HepG2 (cell line): Measurements from ENCODE around the gene HEXD. TPM values are rescaled to one million over a fixed set of nuclear protein-coding genes. Genes with fewer than 3 reads are reported as not detected.

Source experiments
- CBX1 ChIP-seq: IDR thresholded peaks from one replicate; pipeline ENCODE4 v1.6.1; 2016; ENCODE audit warnings: antibody characterized with exemption, low read depth
- HNF4G ChIP-seq, 2 experiments: sonication (generic) in 1 of 2; formaldehyde crosslinking in 1 of 2; IDR thresholded peaks; 2 replicates each; pipeline versions ENCODE4 v1.4.0 to v1.6.1; 2011 to 2020; ENCODE audit warnings: borderline replicate concordance in 2 of 2, low read depth in 2 of 2, mild to moderate bottlenecking in 2 of 2, low read length in 1 of 2, missing genetic modification reagents in 1 of 2, moderate library complexity in 1 of 2
- MATR3 ChIP-seq: sonication (generic); formaldehyde crosslinking; IDR thresholded peaks from 2 replicates; pipeline ENCODE4 v1.4.0; 2020; ENCODE audit warnings: missing genetic modification reagents
- MEIS1 ChIP-seq: sonication (generic); formaldehyde crosslinking; IDR thresholded peaks from 2 replicates; pipeline ENCODE4 v1.9.0; 2021; ENCODE audit warnings: mild to moderate bottlenecking, missing genetic modification reagents, moderate library complexity, borderline replicate concordance
- REPIN1 ChIP-seq: sonication (generic); formaldehyde crosslinking; IDR thresholded peaks from 2 replicates; pipeline ENCODE4 v1.8.0; 2022; ENCODE audit warnings: missing genetic modification reagents, low read depth, mild to moderate bottlenecking, borderline replicate concordance
- SMARCC2 ChIP-seq: fragments of 450-650 bp; IDR thresholded peaks from 2 replicates; pipeline ENCODE4 v1.6.1; 2017; ENCODE audit warnings: antibody characterized with exemption, mild to moderate bottlenecking
- SPEN ChIP-seq: sonication (generic); formaldehyde crosslinking; IDR thresholded peaks from 2 replicates; pipeline ENCODE4 v1.5.1; 2020; ENCODE audit warnings: low read depth, mild to moderate bottlenecking, missing genetic modification reagents
- ZNF10 ChIP-seq: sonication (generic); formaldehyde crosslinking; IDR thresholded peaks from 2 replicates; pipeline ENCODE4 v1.4.0; 2020; ENCODE audit warnings: mild to moderate bottlenecking, low read depth, missing genetic modification reagents, borderline replicate concordance
- ZNF557 ChIP-seq: sonication (generic); formaldehyde crosslinking; IDR thresholded peaks from 2 replicates; pipeline ENCODE4 v1.4.0; 2020; ENCODE audit warnings: missing genetic modification reagents
- ZNF558 ChIP-seq: sonication (generic); formaldehyde crosslinking; IDR thresholded peaks from 2 replicates; pipeline ENCODE4 v1.9.0; 2022; ENCODE audit warnings: mild to moderate bottlenecking, missing genetic modification reagents, borderline replicate concordance
- ZNF878 ChIP-seq: sonication (generic); formaldehyde crosslinking; IDR thresholded peaks from 2 replicates; pipeline ENCODE4 v1.8.1; 2023; ENCODE audit warnings: mild to moderate bottlenecking, missing genetic modification reagents, moderate library complexity
- polyA plus RNA-seq, 8 experiments: library from polyadenylated mRNA; depleted of rRNA in 3 of 8; stranded (reverse) in 7 of 8; unstranded in 1 of 8; fragments of >200 nt; fragmentation: Illumina TruSeq in 4 of 8; extraction: Trizol in 4 of 8; gene quantifications; 2 replicates each; pipeline versions ENCODE4 v1.2.1 to v1.2.3, GENCODE V29; 2011 to 2016; ENCODE audit warnings: low read depth in 4 of 8, missing spikeins in 1 of 8, mixed read lengths in 1 of 8; ENCODE audit not compliant: insufficient read depth in 1 of 8
- total RNA-seq, 5 experiments: library from RNA; depleted of rRNA; stranded (reverse); fragments of >200 nt; fragmentation: Illumina TruSeq; extraction: Trizol; gene quantifications; 2 replicates each; pipeline ENCODE4 v1.2.3, GENCODE V29; 2016; ENCODE audit warnings: low read depth in 1 of 5
- TF ChIP-seq, protein P1 (sequence below): sonication (generic); formaldehyde crosslinking; IDR thresholded peaks from 2 replicates; pipeline ENCODE4 v1.4.0; 2020; ENCODE audit warnings: mild to moderate bottlenecking, missing genetic modification reagents
- TF ChIP-seq, protein P2 (sequence below), 2 experiments: sonication (generic) in 1 of 2; formaldehyde crosslinking in 1 of 2; IDR thresholded peaks; 2 replicates each; pipeline versions ENCODE4 v1.6.1 to v1.9.0; 2014 to 2022; ENCODE audit warnings: antibody characterized with exemption in 1 of 2, borderline replicate concordance in 1 of 2, inconsistent platforms in 1 of 2, low read depth in 1 of 2, missing genetic modification reagents in 1 of 2
- TF ChIP-seq, protein P3 (sequence below): sonication (generic); formaldehyde crosslinking; IDR thresholded peaks from 2 replicates; pipeline ENCODE4 v1.4.0; 2020; ENCODE audit warnings: mild to moderate bottlenecking, missing genetic modification reagents
- TF ChIP-seq, protein P4 (sequence below): IDR thresholded peaks from 2 replicates; pipeline ENCODE4 v1.6.1; 2012; ENCODE audit warnings: low read depth, low read length, improper control_type of control experiment

Gene HEXD
- total and polyA plus RNA-seq, 2 of the 13 experiments (the other 11 are each of a cell fraction or from before 2014, with no cell fraction given): 22.3 to 41.8 TPM

DNA sequence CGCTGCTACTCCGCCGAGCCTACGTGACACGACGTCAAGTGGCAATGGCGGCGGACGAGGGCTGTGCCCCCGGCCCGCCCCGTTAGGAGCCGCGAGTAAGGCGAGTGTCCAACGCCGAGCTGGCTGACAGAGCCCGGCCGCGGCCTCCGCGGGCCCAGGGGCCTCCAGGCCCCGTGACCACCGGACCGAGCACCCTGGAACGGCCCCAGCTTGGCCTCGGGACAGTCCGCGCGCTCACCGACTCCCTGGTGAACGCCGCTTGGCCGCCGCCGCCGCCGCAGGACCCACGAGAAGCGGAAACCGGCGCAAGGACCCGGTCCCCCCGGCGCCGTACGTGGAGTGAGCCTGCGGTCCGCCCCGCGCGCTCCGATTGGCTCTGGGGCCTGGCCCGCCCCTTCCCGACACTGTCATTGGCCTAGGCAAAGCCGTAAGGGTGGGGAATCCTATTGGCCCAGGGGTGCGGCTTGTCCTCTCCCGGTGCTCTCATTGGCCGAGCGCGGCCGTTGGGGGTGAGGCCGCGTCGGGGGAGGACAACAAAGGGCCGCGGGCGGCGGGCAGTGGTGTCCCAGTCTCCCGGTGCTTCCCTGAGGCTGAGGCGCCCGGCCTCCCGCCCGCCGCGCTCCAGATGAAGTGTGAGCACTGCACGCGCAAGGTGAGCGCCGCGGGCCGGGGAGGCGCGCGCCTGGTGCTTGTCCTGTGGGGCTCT lies 40.2 kb downstream of the HEXD start, which contains the start of gene NARF (continued):
- TF ChIP-seq, protein P1, sequence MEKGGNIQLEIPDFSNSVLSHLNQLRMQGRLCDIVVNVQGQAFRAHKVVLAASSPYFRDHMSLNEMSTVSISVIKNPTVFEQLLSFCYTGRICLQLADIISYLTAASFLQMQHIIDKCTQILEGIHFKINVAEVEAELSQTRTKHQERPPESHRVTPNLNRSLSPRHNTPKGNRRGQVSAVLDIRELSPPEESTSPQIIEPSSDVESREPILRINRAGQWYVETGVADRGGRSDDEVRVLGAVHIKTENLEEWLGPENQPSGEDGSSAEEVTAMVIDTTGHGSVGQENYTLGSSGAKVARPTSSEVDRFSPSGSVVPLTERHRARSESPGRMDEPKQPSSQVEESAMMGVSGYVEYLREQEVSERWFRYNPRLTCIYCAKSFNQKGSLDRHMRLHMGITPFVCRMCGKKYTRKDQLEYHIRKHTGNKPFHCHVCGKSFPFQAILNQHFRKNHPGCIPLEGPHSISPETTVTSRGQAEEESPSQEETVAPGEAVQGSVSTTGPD (CRISPR knock-in tag): no peak
- TF ChIP-seq REPIN1 (CRISPR knock-in tag) (peak; percentile 36), MEIS1 (CRISPR knock-in tag) (0 out of 2 replicates have a peak, but pooled peaks have one; percentile 81), SMARCC2 (no peak), ZNF558 (CRISPR knock-in tag) (peak; percentile 48; the same call in 1 of the 2 replicates), MATR3 (CRISPR knock-in tag) (no peak), HNF4G (IDR thresholded peaks at IDR 0.05; ENCODE audit: borderline replicate concordance, low read depth, low read length) (peak; percentile 13; the same call in 1 of the 2 replicates), HNF4G (CRISPR knock-in tag; IDR thresholded peaks at IDR 0.05; ENCODE audit: borderline replicate concordance, low read depth) (peak; percentile 83), CBX1 (peak; percentile 66), ZNF878 (CRISPR knock-in tag) (peak; percentile 48; the same call in 1 of the 2 replicates), ZNF557 (CRISPR knock-in tag) (0 out of 2 replicates have a peak, but pooled peaks have one; percentile 23), ZNF10 (no peak), SPEN (peak; percentile 85)
- TF ChIP-seq, protein P2, sequence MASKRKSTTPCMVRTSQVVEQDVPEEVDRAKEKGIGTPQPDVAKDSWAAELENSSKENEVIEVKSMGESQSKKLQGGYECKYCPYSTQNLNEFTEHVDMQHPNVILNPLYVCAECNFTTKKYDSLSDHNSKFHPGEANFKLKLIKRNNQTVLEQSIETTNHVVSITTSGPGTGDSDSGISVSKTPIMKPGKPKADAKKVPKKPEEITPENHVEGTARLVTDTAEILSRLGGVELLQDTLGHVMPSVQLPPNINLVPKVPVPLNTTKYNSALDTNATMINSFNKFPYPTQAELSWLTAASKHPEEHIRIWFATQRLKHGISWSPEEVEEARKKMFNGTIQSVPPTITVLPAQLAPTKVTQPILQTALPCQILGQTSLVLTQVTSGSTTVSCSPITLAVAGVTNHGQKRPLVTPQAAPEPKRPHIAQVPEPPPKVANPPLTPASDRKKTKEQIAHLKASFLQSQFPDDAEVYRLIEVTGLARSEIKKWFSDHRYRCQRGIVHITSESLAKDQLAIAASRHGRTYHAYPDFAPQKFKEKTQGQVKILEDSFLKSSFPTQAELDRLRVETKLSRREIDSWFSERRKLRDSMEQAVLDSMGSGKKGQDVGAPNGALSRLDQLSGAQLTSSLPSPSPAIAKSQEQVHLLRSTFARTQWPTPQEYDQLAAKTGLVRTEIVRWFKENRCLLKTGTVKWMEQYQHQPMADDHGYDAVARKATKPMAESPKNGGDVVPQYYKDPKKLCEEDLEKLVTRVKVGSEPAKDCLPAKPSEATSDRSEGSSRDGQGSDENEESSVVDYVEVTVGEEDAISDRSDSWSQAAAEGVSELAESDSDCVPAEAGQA (IDR thresholded peaks at IDR 0.05; ENCODE audit: low read depth): peak; percentile 78
- TF ChIP-seq, protein P2 (CRISPR knock-in tag; IDR thresholded peaks at IDR 0.05; ENCODE audit: borderline replicate concordance): 0 out of 2 replicates have a peak, but pooled peaks have one; percentile 29
- TF ChIP-seq, protein P3, sequence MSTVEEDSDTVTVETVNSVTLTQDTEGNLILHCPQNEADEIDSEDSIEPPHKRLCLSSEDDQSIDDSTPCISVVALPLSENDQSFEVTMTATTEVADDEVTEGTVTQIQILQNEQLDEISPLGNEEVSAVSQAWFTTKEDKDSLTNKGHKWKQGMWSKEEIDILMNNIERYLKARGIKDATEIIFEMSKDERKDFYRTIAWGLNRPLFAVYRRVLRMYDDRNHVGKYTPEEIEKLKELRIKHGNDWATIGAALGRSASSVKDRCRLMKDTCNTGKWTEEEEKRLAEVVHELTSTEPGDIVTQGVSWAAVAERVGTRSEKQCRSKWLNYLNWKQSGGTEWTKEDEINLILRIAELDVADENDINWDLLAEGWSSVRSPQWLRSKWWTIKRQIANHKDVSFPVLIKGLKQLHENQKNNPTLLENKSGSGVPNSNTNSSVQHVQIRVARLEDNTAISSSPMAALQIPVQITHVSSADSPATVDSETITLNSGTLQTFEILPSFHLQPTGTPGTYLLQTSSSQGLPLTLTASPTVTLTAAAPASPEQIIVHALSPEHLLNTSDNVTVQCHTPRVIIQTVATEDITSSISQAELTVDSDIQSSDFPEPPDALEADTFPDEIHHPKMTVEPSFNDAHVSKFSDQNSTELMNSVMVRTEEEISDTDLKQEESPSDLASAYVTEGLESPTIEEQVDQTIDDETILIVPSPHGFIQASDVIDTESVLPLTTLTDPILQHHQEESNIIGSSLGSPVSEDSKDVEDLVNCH (CRISPR knock-in tag): peak; percentile 92; the same call in 1 of the 2 replicates
- TF ChIP-seq, protein P4, sequence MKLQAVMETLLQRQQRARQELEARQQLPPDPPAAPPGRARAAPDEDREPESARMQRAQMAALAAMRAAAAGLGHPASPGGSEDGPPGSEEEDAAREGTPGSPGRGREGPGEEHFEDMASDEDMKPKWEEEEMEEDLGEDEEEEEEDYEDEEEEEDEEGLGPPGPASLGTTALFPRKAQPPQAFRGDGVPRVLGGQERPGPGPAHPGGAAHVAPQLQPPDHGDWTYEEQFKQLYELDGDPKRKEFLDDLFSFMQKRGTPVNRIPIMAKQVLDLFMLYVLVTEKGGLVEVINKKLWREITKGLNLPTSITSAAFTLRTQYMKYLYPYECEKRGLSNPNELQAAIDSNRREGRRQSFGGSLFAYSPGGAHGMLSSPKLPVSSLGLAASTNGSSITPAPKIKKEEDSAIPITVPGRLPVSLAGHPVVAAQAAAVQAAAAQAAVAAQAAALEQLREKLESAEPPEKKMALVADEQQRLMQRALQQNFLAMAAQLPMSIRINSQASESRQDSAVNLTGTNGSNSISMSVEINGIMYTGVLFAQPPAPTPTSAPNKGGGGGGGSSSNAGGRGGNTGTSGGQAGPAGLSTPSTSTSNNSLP: no peak
